HG02852 (cell line): ENCODE measurements around the gene RTN3.
"Not testable (repeated sequence)": the region's sequence is repeated elsewhere in the genome, so short reads cannot be mapped to it uniquely, and the experiment has no call there.

ENCODE experiments used
- ATAC-seq: cut with Tn5 transposase; IDR thresholded peaks from one replicate; pipeline ENCODE4 v1.9.1; 2021; ENCODE audit warnings: mild to moderate bottlenecking, moderate library complexity; ENCODE audit not compliant: unreplicated experiment

RTN3 gene

GRCh38 chr11:63681321-63682065 is at the start of gene RTN3:
RTN3 (plus strand) TSS chr11:63681500; CDS start chr11:63681637, 137 bp downstream.
- ATAC-seq, result peak; percentile 86

- no peak for ATAC-seq
Observed at GRCh38 chr11:63635762-63636465, 45.4 kb upstream of the RTN3 start.

- ATAC-seq, result not testable (repeated sequence)
Observed at GRCh38 chr11:63638436-63638835, 42.9 kb upstream of the RTN3 start.

- no peak for ATAC-seq
Observed at GRCh38 chr11:63639199-63639832, 42.0 kb upstream of the RTN3 start.

GRCh38 chr11:63641727-63642126 is 39.6 kb upstream of the RTN3 start:
- ATAC-seq, result no peak

GRCh38 chr11:63643205-63643604 is 38.1 kb upstream of the RTN3 start:
- no peak for ATAC-seq

- no peak for ATAC-seq
Observed at GRCh38 chr11:63652671-63653070, 28.6 kb upstream of the RTN3 start.

GRCh38 chr11:63660972-63661371 is 20.3 kb upstream of the RTN3 start:
- no peak for ATAC-seq

GRCh38 chr11:63663809-63664208 is 17.5 kb upstream of the RTN3 start:
- ATAC-seq, result no peak

GRCh38 chr11:63666874-63667273 is 14.4 kb upstream of the RTN3 start:
- no peak for ATAC-seq

GRCh38 chr11:63667995-63668795 is 13.1 kb upstream of the RTN3 start:
- ATAC-seq, result no peak

- ATAC-seq, result no peak
Observed at GRCh38 chr11:63670096-63670432, 11.2 kb upstream of the RTN3 start.

GRCh38 chr11:63670433-63671321 is 10.6 kb upstream of the RTN3 start:
- ATAC-seq, result peak; percentile 35

- ATAC-seq, result peak; percentile 91
Observed at GRCh38 chr11:63671322-63672155, 9.8 kb upstream of the RTN3 start, which contains the start of gene ATL3. ATL3 (minus strand) TSS chr11:63671376; CDS start chr11:63671335, 41 bp downstream.

- no peak for ATAC-seq
Observed at GRCh38 chr11:63672156-63672463, 9.2 kb upstream of the RTN3 start.

GRCh38 chr11:63672936-63673539 is 8.3 kb upstream of the RTN3 start:
- ATAC-seq, result no peak

GRCh38 chr11:63673579-63673978 is 7.7 kb upstream of the RTN3 start:
- ATAC-seq, result no peak

- peak; percentile 5 for ATAC-seq
Observed at GRCh38 chr11:63680834-63681320, 423 bp upstream of the RTN3 start.
